Neural crest cell (in vitro differentiated cells): ENCODE data around the gene SLC37A1. TPM values are rescaled to one million over a fixed set of nuclear protein-coding genes. Genes with fewer than 3 reads are reported as not detected.

Experiments
- DNase-seq: peaks from one replicate; pipeline ENCODE4 v3.0.0; 2021; ENCODE audit warnings: low read depth, mixed read lengths, low spot score
- H3K27ac Mint-ChIP-seq: one replicate; pipeline ENCODE4 v1.8.0; 2021; ENCODE audit warnings: mild to moderate bottlenecking, mixed read lengths; ENCODE audit not compliant: unreplicated experiment
- H3K27me3 Mint-ChIP-seq: 2 replicates; pipeline ENCODE4 v1.8.0; 2021; ENCODE audit warnings: low read depth, mild to moderate bottlenecking, mixed read lengths
- H3K36me3 Mint-ChIP-seq: 2 replicates; pipeline ENCODE4 v1.8.0; 2021; ENCODE audit warnings: low read depth, mild to moderate bottlenecking, mixed read lengths
- H3K4me1 Mint-ChIP-seq: 2 replicates; pipeline ENCODE4 v1.8.0; 2021; ENCODE audit warnings: mixed read lengths
- H3K4me3 Mint-ChIP-seq: one replicate; pipeline ENCODE4 v1.8.0; 2021; ENCODE audit warnings: mild to moderate bottlenecking, mixed read lengths
- H3K9me3 Mint-ChIP-seq: 2 replicates; pipeline ENCODE4 v1.8.0; 2021; ENCODE audit warnings: mixed read lengths
- CTCF ChIP-seq: fragments of 200-600 bp; sonication (generic); conservative IDR thresholded peaks from 2 replicates; pipeline ENCODE4 v1.5.0; 2021; ENCODE audit warnings: antibody characterized with exemption, mild to moderate bottlenecking
- total RNA-seq: library from RNA; stranded (reverse); gene quantifications from 2 replicates; pipeline ENCODE4 v1.2.1, GENCODE V29; 2021

Gene SLC37A1
- total RNA-seq, 1 donor from 2014 or later: 9.1 TPM

GRCh38 chr21:42489991-42490390 is 23.7 kb upstream of the SLC37A1 start:
- H3K27ac Mint-ChIP-seq: no peak overlapping the region
- H3K9me3 Mint-ChIP-seq: no peaks in the 10 kb centered on the region
- H3K4me1 Mint-ChIP-seq: no peaks in the 10 kb centered on the region
- H3K27me3 Mint-ChIP-seq: peaks cover 13% of the 10 kb centered on the region
- H3K4me3 Mint-ChIP-seq: no peak overlapping the region
- no peak for DNase-seq
- H3K36me3 Mint-ChIP-seq: no peaks in the 10 kb centered on the region
- TF ChIP-seq CTCF: no peak

- no peak overlapping the region for H3K27ac Mint-ChIP-seq
- H3K4me1 Mint-ChIP-seq: peaks cover 3% of the 10 kb centered on the region
- H3K9me3 Mint-ChIP-seq: no peaks in the 10 kb centered on the region
- no peak overlapping the region for H3K4me3 Mint-ChIP-seq
- no peaks in the 10 kb centered on the region for H3K36me3 Mint-ChIP-seq
- DNase-seq: no peak
- TF ChIP-seq CTCF: no peak
- H3K27me3 Mint-ChIP-seq: peaks cover 14% of the 10 kb centered on the region
Observed at GRCh38 chr21:42490720-42491119, 22.9 kb upstream of the SLC37A1 start.

GRCh38 chr21:42491328-42491727 is 22.3 kb upstream of the SLC37A1 start:
- H3K36me3 Mint-ChIP-seq: no peaks in the 10 kb centered on the region

GRCh38 chr21:42492201-42492600 is 21.5 kb upstream of the SLC37A1 start:
- H3K36me3 Mint-ChIP-seq: no peaks in the 10 kb centered on the region
- TF ChIP-seq CTCF: no peak
- peaks cover 13% of the 10 kb centered on the region for H3K27me3 Mint-ChIP-seq
- peaks cover 18% of the 10 kb centered on the region for H3K4me1 Mint-ChIP-seq
- no peak for DNase-seq
- H3K27ac Mint-ChIP-seq: no peak overlapping the region
- H3K4me3 Mint-ChIP-seq: no peak overlapping the region
- no peaks in the 10 kb centered on the region for H3K9me3 Mint-ChIP-seq

More at GRCh38 chr21:42491328-42491727, 22.3 kb upstream of the SLC37A1 start:
- TF ChIP-seq CTCF: no peak
- DNase-seq: no peak
- H3K4me1 Mint-ChIP-seq: peaks cover 9% of the 10 kb centered on the region
- peaks cover 17% of the 10 kb centered on the region for H3K27me3 Mint-ChIP-seq
- H3K4me3 Mint-ChIP-seq: no peak overlapping the region
- no peak overlapping the region for H3K27ac Mint-ChIP-seq
- no peaks in the 10 kb centered on the region for H3K9me3 Mint-ChIP-seq

- no peaks in the 10 kb centered on the region for H3K9me3 Mint-ChIP-seq
Observed at GRCh38 chr21:42493109-42494060, 20.3 kb upstream of the SLC37A1 start.

More at GRCh38 chr21:42493109-42494060, 20.3 kb upstream of the SLC37A1 start:
- peak overlapping the region; percentile 54 for H3K4me3 Mint-ChIP-seq
- no peak for TF ChIP-seq CTCF
- no peaks in the 10 kb centered on the region for H3K36me3 Mint-ChIP-seq
- DNase-seq: no peak
- peaks cover 20% of the 10 kb centered on the region for H3K4me1 Mint-ChIP-seq
- no peak overlapping the region for H3K27ac Mint-ChIP-seq
- peaks cover 10% of the 10 kb centered on the region for H3K27me3 Mint-ChIP-seq
